Middle frontal gyrus (tissue), 1 donor: Measurements from ENCODE around the gene EXOSC10.
A peak's percentile ranks its signal among the peaks of the same experiment; 100 is the strongest.

Experiments
- DNase-seq: peaks from one replicate; pipeline ENCODE4 v3.0.0-alpha.2; 2015; ENCODE audit warnings: low spot score; ENCODE audit errors: extremely low spot score

EXOSC10 gene

GRCh38 chr1:11099310-11100148 is at the start of gene EXOSC10:
EXOSC10 (minus strand) TSS chr1:11099869; CDS start chr1:11099831, 38 bp downstream.
- peak; percentile 89 for DNase-seq

- no peak for DNase-seq
Measured at GRCh38 chr1:11147197-11147770, 47.6 kb upstream of the EXOSC10 start.

- DNase-seq = no peak
Measured at GRCh38 chr1:11145741-11146140, 46.1 kb upstream of the EXOSC10 start.

- no peak for DNase-seq
Measured at GRCh38 chr1:11144570-11145256, 45.0 kb upstream of the EXOSC10 start.

GRCh38 chr1:11143907-11144306 is 44.2 kb upstream of the EXOSC10 start:
- no peak for DNase-seq

- DNase-seq = no peak
Measured at GRCh38 chr1:11143401-11143800, 43.7 kb upstream of the EXOSC10 start.

- no peak for DNase-seq
Measured at GRCh38 chr1:11142618-11143391, 43.1 kb upstream of the EXOSC10 start.

GRCh38 chr1:11138952-11139351 is 39.3 kb upstream of the EXOSC10 start:
- DNase-seq = no peak

GRCh38 chr1:11138029-11138428 is 38.4 kb upstream of the EXOSC10 start:
- no peak for DNase-seq

GRCh38 chr1:11134898-11135266 is 35.2 kb upstream of the EXOSC10 start:
- no peak for DNase-seq

- no peak for DNase-seq
Measured at GRCh38 chr1:11134251-11134897, 34.7 kb upstream of the EXOSC10 start.

- no peak for DNase-seq
Measured at GRCh38 chr1:11132563-11133293, 33.1 kb upstream of the EXOSC10 start.

GRCh38 chr1:11131816-11132215 is 32.1 kb upstream of the EXOSC10 start:
- DNase-seq = no peak

- no peak for DNase-seq
Measured at GRCh38 chr1:11130406-11130805, 30.7 kb upstream of the EXOSC10 start.

- no peak for DNase-seq
Measured at GRCh38 chr1:11129649-11130390, 30.2 kb upstream of the EXOSC10 start.

- no peak for DNase-seq
Measured at GRCh38 chr1:11126569-11126968, 26.9 kb upstream of the EXOSC10 start.

GRCh38 chr1:11125931-11126330 is 26.3 kb upstream of the EXOSC10 start:
- DNase-seq = no peak

GRCh38 chr1:11124965-11125364 is 25.3 kb upstream of the EXOSC10 start:
- no peak for DNase-seq

- DNase-seq = no peak
Measured at GRCh38 chr1:11116318-11116717, 16.6 kb upstream of the EXOSC10 start.

GRCh38 chr1:11114966-11115365 is 15.3 kb upstream of the EXOSC10 start:
- DNase-seq = no peak
